Adrenal gland (tissue), 5 donors: ENCODE data around the gene EIPR1.

Experiments
- CTCF ChIP-seq, 6 experiments: fragments of 450-650 bp in 4 of 6; fragments of 200-600 bp in 2 of 6; sonication (generic) in 1 of 6; IDR thresholded peaks; 1 replicate in 5 of 6; 2 replicates in 1 of 6; pipeline versions ENCODE4 v1.5.1 to v1.8.0; 2016 to 2021; ENCODE audit warnings: antibody characterized with exemption in 6 of 6, mild to moderate bottlenecking in 2 of 6, moderate library complexity in 1 of 6
- POLR2A ChIP-seq, 2 donors: fragments of 450-650 bp; IDR thresholded peaks; one replicate each; pipeline ENCODE4 v1.6.1; 2017; ENCODE audit warnings: antibody characterized with exemption in 2 of 2, mild to moderate bottlenecking in 2 of 2, moderate library complexity in 1 of 2
- donor health status: DM: no; HTN: no; CAD: no.

DNA sequence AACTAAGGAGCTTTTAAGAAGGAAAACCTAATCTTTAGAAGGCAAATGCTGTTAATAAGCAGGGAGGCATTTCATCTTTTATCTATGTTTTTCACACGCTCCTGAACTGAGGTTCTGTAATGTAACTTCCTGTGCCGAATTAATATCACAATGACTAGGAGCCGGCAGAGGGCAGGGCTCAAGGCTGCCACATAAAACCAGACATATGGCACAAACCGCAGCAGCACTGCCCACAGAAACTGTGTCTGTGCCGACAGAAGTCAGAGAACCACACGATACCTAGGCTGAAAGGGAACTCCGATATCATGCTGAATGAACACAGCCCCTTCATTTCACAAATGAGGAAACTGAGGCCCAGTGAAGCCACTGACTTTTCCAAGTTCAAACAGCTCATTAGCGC, 112.1 kb downstream of the EIPR1 start:
- TF ChIP-seq POLR2A (IDR thresholded peaks at IDR 0.05): no peak
- TF ChIP-seq CTCF (IDR thresholded peaks at IDR 0.05): no peak
